CD4-positive, CD25-positive, alpha-beta regulatory T cell (primary cell): ENCODE data around the gene TM4SF1. TPM values are rescaled to one million over a fixed set of nuclear protein-coding genes. Genes with fewer than 3 reads are reported as not detected.
A peak's percentile ranks its signal among the peaks of the same experiment; 100 is the strongest.

Experiments used
- ATAC-seq, 2 donors: fragments of 150-1000 bp; cut with Tn5 transposase; one replicate each; pipeline ENCODE4 v1.10.0; 2021; ENCODE audit warnings: low read depth in 2 of 2, moderate number of reproducible peaks in 2 of 2, moderate library complexity in 1 of 2
- DNase-seq, 3 donors: peaks; one replicate each; pipeline versions ENCODE4 v3.0.0 to v3.0.0-alpha.2; 2012 to 2022; ENCODE audit warnings: mixed read lengths in 1 of 3
- H3K27ac ChIP-seq: one replicate; pipeline ENCODE4 v1.7.0; 2013; ENCODE audit warnings: mild to moderate bottlenecking, low read length; ENCODE audit not compliant: insufficient read depth, poor library complexity, severe bottlenecking
- H3K27me3 ChIP-seq: one replicate; pipeline ENCODE4 v1.7.0; 2013; ENCODE audit warnings: low read length; ENCODE audit not compliant: control insufficient read depth, insufficient read depth
- H3K36me3 ChIP-seq: one replicate; pipeline ENCODE4 v1.7.0; 2013; ENCODE audit warnings: mild to moderate bottlenecking, low read length, moderate library complexity; ENCODE audit not compliant: control insufficient read depth, insufficient read depth
- H3K4me1 ChIP-seq: 2 replicates; pipeline ENCODE4 v1.7.0; 2013; ENCODE audit warnings: mild to moderate bottlenecking, low read length; ENCODE audit not compliant: insufficient read depth, control insufficient read depth, poor library complexity, severe bottlenecking
- H3K4me3 ChIP-seq: one replicate; pipeline ENCODE4 v1.7.0; 2013; ENCODE audit warnings: low read depth, mild to moderate bottlenecking, low read length, moderate library complexity
- H3K9me3 ChIP-seq, 2 experiments: 1 replicate in 1 of 2; 2 replicates in 1 of 2; pipeline ENCODE4 v1.7.0; 2013; ENCODE audit warnings: low read length in 2 of 2, mild to moderate bottlenecking in 1 of 2, moderate library complexity in 1 of 2; ENCODE audit not compliant: control insufficient read depth in 2 of 2
- H3K27ac Mint-ChIP-seq, 3 donors: one replicate each; pipeline ENCODE4 v1.8.0; 2020 to 2022; ENCODE audit warnings: mild to moderate bottlenecking in 3 of 3, mixed read lengths in 3 of 3, moderate library complexity in 2 of 3
- H3K27me3 Mint-ChIP-seq: one replicate; pipeline ENCODE4 v1.8.0; 2022; ENCODE audit warnings: mild to moderate bottlenecking, mixed read lengths
- H3K36me3 Mint-ChIP-seq: one replicate; pipeline ENCODE4 v1.8.0; 2020; ENCODE audit warnings: mixed read lengths
- H3K4me1 Mint-ChIP-seq, 4 donors: one replicate each; pipeline ENCODE4 v1.8.0; 2020 to 2022; ENCODE audit warnings: mixed read lengths in 4 of 4, mild to moderate bottlenecking in 1 of 4
- H3K4me3 Mint-ChIP-seq, 4 donors: one replicate each; pipeline ENCODE4 v1.8.0; 2020 to 2022; ENCODE audit warnings: mild to moderate bottlenecking in 4 of 4, mixed read lengths in 4 of 4, moderate library complexity in 3 of 4
- H3K9me3 Mint-ChIP-seq, 7 donors: one replicate each; pipeline ENCODE4 v1.8.0; 2020 to 2022; ENCODE audit warnings: mixed read lengths in 7 of 7, mild to moderate bottlenecking in 3 of 7, moderate library complexity in 2 of 7
- polyA plus RNA-seq, 4 donors: library from polyadenylated mRNA; unstranded; fragments of 300-500 nt; fragmentation: Illumina TruSeq; gene quantifications; one replicate each; pipeline ENCODE4 v1.2.3, GENCODE V29; 2021
- total RNA-seq: library from RNA; stranded (reverse); gene quantifications from one replicate; pipeline ENCODE4 v1.2.3, GENCODE V29; 2022

The TM4SF1 gene
- 0.44 TPM for total RNA-seq
- not detected for polyA plus RNA-seq

GRCh38 chr3:149377408-149378364, at the start of gene TM4SF1:
Gene TM4SF1 (minus strand): TSS chr3:149377649. CDS start chr3:149377547, 102 bp downstream.
- peaks cover 3% of the 10 kb centered on the region for H3K27me3 ChIP-seq
- H3K4me1 ChIP-seq, result no peaks in the 10 kb centered on the region
- no peaks in the 10 kb centered on the region for H3K9me3 ChIP-seq
- no peaks in the 10 kb centered on the region for H3K4me1 Mint-ChIP-seq
- peaks cover 0 to 3% (median 0%) of the 10 kb centered on the region in 7 donors for H3K9me3 Mint-ChIP-seq
- ATAC-seq, result no peak
- H3K27ac ChIP-seq, result no peak within 1 kb of the TSS
- no peak within 1 kb of the TSS for H3K4me3 ChIP-seq
- no peak within 1 kb of the TSS for H3K27ac Mint-ChIP-seq
- no peak for DNase-seq
- H3K4me3 Mint-ChIP-seq, result no peak within 1 kb of the TSS
- H3K36me3 ChIP-seq, result no peaks in the 10 kb centered on the region
- no peaks in the 10 kb centered on the region for H3K36me3 Mint-ChIP-seq
- H3K27me3 Mint-ChIP-seq, result no peaks in the 10 kb centered on the region

GRCh38 chr3:149426325-149426724, 48.9 kb upstream of the TM4SF1 start:
- Mint-ChIP-seq H3K9me3 (peaks cover 0 to under 1% (median 0%) of the 10 kb centered on the region in 7 donors), H3K4me1 (no peaks in the 10 kb centered on the region), H3K4me3 (no peak overlapping the region), H3K27me3 (peaks cover 15% of the 10 kb centered on the region), H3K27ac (no peak overlapping the region), H3K36me3 (no peaks in the 10 kb centered on the region)
- no peak for DNase-seq
- Histone ChIP-seq H3K9me3 (no peaks in the 10 kb centered on the region), H3K36me3 (no peaks in the 10 kb centered on the region), H3K4me3 (no peak overlapping the region), H3K4me1 (no peaks in the 10 kb centered on the region), H3K27ac (no peak overlapping the region), H3K27me3 (peaks cover 2% of the 10 kb centered on the region)
- ATAC-seq, result no peak

GRCh38 chr3:149424918-149425317, 47.5 kb upstream of the TM4SF1 start:
- Histone ChIP-seq H3K27me3 (peaks cover 2% of the 10 kb centered on the region), H3K9me3 (no peaks in the 10 kb centered on the region), H3K27ac (no peak overlapping the region), H3K36me3 (no peaks in the 10 kb centered on the region), H3K4me3 (no peak overlapping the region), H3K4me1 (no peaks in the 10 kb centered on the region)
- Mint-ChIP-seq H3K36me3 (no peaks in the 10 kb centered on the region), H3K27me3 (peaks cover 17% of the 10 kb centered on the region), H3K4me1 (no peaks in the 10 kb centered on the region), H3K9me3 (peaks cover 0 to 1% (median 0%) of the 10 kb centered on the region in 7 donors), H3K4me3 (no peak overlapping the region), H3K27ac (no peak overlapping the region)
- ATAC-seq, result no peak
- DNase-seq, result no peak

GRCh38 chr3:149421764-149422163, 44.3 kb upstream of the TM4SF1 start:
- Histone ChIP-seq H3K4me3 (no peak overlapping the region), H3K27me3 (peaks cover 2% of the 10 kb centered on the region), H3K9me3 (no peaks in the 10 kb centered on the region), H3K4me1 (no peaks in the 10 kb centered on the region), H3K36me3 (no peaks in the 10 kb centered on the region), H3K27ac (no peak overlapping the region)
- no peak for DNase-seq
- Mint-ChIP-seq H3K36me3 (no peaks in the 10 kb centered on the region), H3K4me3 (no peak overlapping the region), H3K9me3 (peaks cover 0 to 1% (median 0%) of the 10 kb centered on the region in 7 donors), H3K4me1 (no peaks in the 10 kb centered on the region), H3K27ac (no peak overlapping the region), H3K27me3 (peaks cover 12% of the 10 kb centered on the region)
- ATAC-seq, result no peak

- DNase-seq (no peak), ATAC-seq (no peak)
- Histone ChIP-seq H3K9me3 (no peaks in the 10 kb centered on the region), H3K36me3 (no peaks in the 10 kb centered on the region), H3K4me3 (no peak overlapping the region), H3K4me1 (no peaks in the 10 kb centered on the region), H3K27me3 (no peaks in the 10 kb centered on the region), H3K27ac (no peak overlapping the region)
- Mint-ChIP-seq H3K9me3 (peaks cover 0 to 5% (median 0%) of the 10 kb centered on the region in 7 donors), H3K4me3 (no peak overlapping the region), H3K4me1 (peaks cover 0 to 3% (median 0%) of the 10 kb centered on the region in 4 donors), H3K27ac (no peak overlapping the region), H3K27me3 (peaks cover 15% of the 10 kb centered on the region), H3K36me3 (no peaks in the 10 kb centered on the region)
Measured at GRCh38 chr3:149419816-149420215, 42.4 kb upstream of the TM4SF1 start.

- DNase-seq, result no peak
- no peaks in the 10 kb centered on the region for H3K27me3 ChIP-seq
- no peaks in the 10 kb centered on the region for H3K36me3 Mint-ChIP-seq
- no peak overlapping the region for H3K27ac Mint-ChIP-seq
- H3K9me3 ChIP-seq, result no peaks in the 10 kb centered on the region
- no peak overlapping the region for H3K27ac ChIP-seq
- peaks cover 0 to 3% (median 0%) of the 10 kb centered on the region in 4 donors for H3K4me1 Mint-ChIP-seq
- no peak overlapping the region for H3K4me3 ChIP-seq
- no peaks in the 10 kb centered on the region for H3K4me1 ChIP-seq
- H3K9me3 Mint-ChIP-seq, result peaks cover 0 to 5% (median 0%) of the 10 kb centered on the region in 7 donors
- H3K4me3 Mint-ChIP-seq, result no peak overlapping the region
- ATAC-seq, result no peak
- H3K36me3 ChIP-seq, result no peaks in the 10 kb centered on the region
- H3K27me3 Mint-ChIP-seq, result peaks cover 8% of the 10 kb centered on the region
Measured at GRCh38 chr3:149417727-149418126, 40.3 kb upstream of the TM4SF1 start.

- H3K36me3 Mint-ChIP-seq, result no peaks in the 10 kb centered on the region
- no peaks in the 10 kb centered on the region for H3K36me3 ChIP-seq
- H3K4me1 ChIP-seq, result no peaks in the 10 kb centered on the region
- no peak overlapping the region for H3K27ac Mint-ChIP-seq
- DNase-seq, result peak in 2 of 3 donors; percentile 4 to 10
- H3K27ac ChIP-seq, result no peak overlapping the region
- H3K4me3 Mint-ChIP-seq, result no peak overlapping the region
- peaks cover 0 to 3% (median 0%) of the 10 kb centered on the region in 4 donors for H3K4me1 Mint-ChIP-seq
- no peaks in the 10 kb centered on the region for H3K9me3 ChIP-seq
- peaks cover 0 to 5% (median 0%) of the 10 kb centered on the region in 7 donors for H3K9me3 Mint-ChIP-seq
- no peak for ATAC-seq
- H3K27me3 Mint-ChIP-seq, result peaks cover 8% of the 10 kb centered on the region
- no peaks in the 10 kb centered on the region for H3K27me3 ChIP-seq
- H3K4me3 ChIP-seq, result no peak overlapping the region
Measured at GRCh38 chr3:149417174-149417573, 39.7 kb upstream of the TM4SF1 start.
